Myometrial cell (primary cell): ENCODE measurements around the gene ICOS. TPM values are rescaled to one million over a fixed set of nuclear protein-coding genes. Genes with fewer than 3 reads are reported as not detected.

Source experiments
- total RNA-seq: library from RNA; depleted of rRNA; stranded (reverse); fragments of >200 nt; gene quantifications from 2 replicates; pipeline ENCODE4 v1.2.3, GENCODE V29; 2015

ICOS gene
- not detected in 2 replicates for total RNA-seq

GRCh38 chr2:203936535-203936934, at the start of gene ICOS:
Gene ICOS (plus strand): TSS chr2:203936763. CDS start chr2:203936815, 52 bp downstream.

Other genes starting within 250 kb of the ICOS start
- under 0.01 TPM in 1 of 2 replicates, not detected in the other for gene CD28, start 230.1 kb upstream of the ICOS start, total RNA-seq
- gene CTLA4, start 69.0 kb upstream of the ICOS start, total RNA-seq: not detected in 2 replicates